ENCODE data around the gene AFF2.

Gene AFF2

GRCh38 chrX:148562846-148563245, 62.4 kb downstream of the AFF2 start:
- Histone ChIP-seq H3K9me3 (replicated peaks in 1 of 2; ENCODE audit: control insufficient read depth in 2 of 2, insufficient read depth in 1 of 2, low read depth in 1 of 2, low read length in 2 of 2) (no peaks in the 10 kb centered on the region), H3K4me2 (ENCODE audit: insufficient read depth, low read length, poor library complexity, severe bottlenecking) (no peak overlapping the region), H4K8ac (ENCODE audit: low read depth, low read length) (no peak overlapping the region), H2BK120ac (ENCODE audit: low read depth, low read length) (no peak overlapping the region), H3K27ac (replicated peaks; ENCODE audit: low read length) (no peak overlapping the region), H2BK12ac (ENCODE audit: low read length) (no peak overlapping the region), H3K27me3 (ENCODE audit: control insufficient read depth in 3 of 3, insufficient read depth in 3 of 3, low read depth in 1 of 3, low read length in 3 of 3) (no peaks in the 10 kb centered on the region), H3K9ac (ENCODE audit: low read depth, low read length, poor library complexity) (no peak overlapping the region), H3K79me1 (ENCODE audit: low read depth, low read length) (no peaks in the 10 kb centered on the region), H2AFZ (ENCODE audit: low read length) (no peak overlapping the region), H3K4me3 (ENCODE audit: low read length in 2 of 2) (no peak overlapping the region), H3K4me1 (ENCODE audit: control insufficient read depth in 2 of 2, insufficient read depth in 1 of 2, low read depth in 1 of 2, low read length in 2 of 2) (no peaks in the 10 kb centered on the region), H2BK15ac (ENCODE audit: low read length) (no peak overlapping the region), H3K36me3 (replicated peaks in 1 of 2; ENCODE audit: control insufficient read depth in 2 of 2, insufficient read depth in 2 of 2, low read length in 2 of 2) (no peaks in the 10 kb centered on the region), H2BK5ac (ENCODE audit: low read length) (no peak overlapping the region), H4K91ac (ENCODE audit: low read depth, low read length, poor library complexity) (no peak overlapping the region), H3K14ac (ENCODE audit: low read length) (no peak overlapping the region), H3K18ac (ENCODE audit: low read length) (no peak overlapping the region), H2AK5ac (ENCODE audit: low read depth, low read length) (no peak overlapping the region), H3K4ac (ENCODE audit: low read length) (no peak overlapping the region), H3K23ac (ENCODE audit: low read depth, low read length, poor library complexity) (no peak overlapping the region)
- no peak for DNase-seq (ENCODE audit: low spot score)
- WGBS, 2 donors (ENCODE audit: extremely low coverage in 2 of 2, insufficient read length in 2 of 2, insufficient replicate concordance in 1 of 2): no CpG with 5 or more reads among the region's 3 CpGs

DNA sequence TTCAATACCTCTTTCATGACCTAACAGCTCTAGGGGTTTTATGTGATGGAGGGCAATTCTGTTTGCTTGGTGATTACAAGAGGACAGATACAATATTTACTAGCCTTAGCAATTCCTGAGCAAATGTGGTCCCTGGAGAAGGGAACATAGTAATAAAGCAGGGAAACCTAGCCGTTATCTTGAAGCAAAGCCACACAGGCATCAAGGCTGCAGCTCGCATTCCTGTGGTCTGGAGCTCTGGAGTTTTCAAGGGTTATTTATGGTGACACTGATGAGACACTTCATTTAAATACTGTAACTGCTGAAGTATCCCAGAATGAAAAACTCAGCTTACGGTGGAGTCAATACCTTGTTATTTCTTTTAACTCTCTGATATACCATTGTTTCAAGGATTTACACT, 66.8 kb downstream of the AFF2 start:
- no peaks in the 10 kb centered on the region for H3K4me1 ChIP-seq (ENCODE audit: control insufficient read depth in 2 of 2, insufficient read depth in 1 of 2, low read depth in 1 of 2, low read length in 2 of 2)
- no peak overlapping the region for H2BK12ac ChIP-seq (ENCODE audit: low read length)
- no peak overlapping the region for H3K4me2 ChIP-seq (ENCODE audit: insufficient read depth, low read length, poor library complexity, severe bottlenecking)
- H2BK5ac ChIP-seq (ENCODE audit: low read length): no peak overlapping the region
- no peak overlapping the region for H2AK5ac ChIP-seq (ENCODE audit: low read depth, low read length)
- no peaks in the 10 kb centered on the region for H3K36me3 ChIP-seq (replicated peaks in 1 of 2; ENCODE audit: control insufficient read depth in 2 of 2, insufficient read depth in 2 of 2, low read length in 2 of 2)
- no peak overlapping the region for H2AFZ ChIP-seq (ENCODE audit: low read length)
- H3K4me3 ChIP-seq (ENCODE audit: low read length in 2 of 2): no peak overlapping the region
- no peak overlapping the region for H3K27ac ChIP-seq (replicated peaks; ENCODE audit: low read length)
- no peak overlapping the region for H2BK120ac ChIP-seq (ENCODE audit: low read depth, low read length)
- DNase-seq (ENCODE audit: low spot score): no peak
- H3K14ac ChIP-seq (ENCODE audit: low read length): no peak overlapping the region
- H3K27me3 ChIP-seq (ENCODE audit: control insufficient read depth in 3 of 3, insufficient read depth in 3 of 3, low read depth in 1 of 3, low read length in 3 of 3): no peaks in the 10 kb centered on the region
- H4K8ac ChIP-seq (ENCODE audit: low read depth, low read length): no peak overlapping the region
- H3K4ac ChIP-seq (ENCODE audit: low read length): no peak overlapping the region
- H3K23ac ChIP-seq (ENCODE audit: low read depth, low read length, poor library complexity): no peak overlapping the region
- H4K91ac ChIP-seq (ENCODE audit: low read depth, low read length, poor library complexity): no peak overlapping the region
- no peak overlapping the region for H2BK15ac ChIP-seq (ENCODE audit: low read length)
- no peaks in the 10 kb centered on the region for H3K9me3 ChIP-seq (replicated peaks in 1 of 2; ENCODE audit: control insufficient read depth in 2 of 2, insufficient read depth in 1 of 2, low read depth in 1 of 2, low read length in 2 of 2)
- no peak overlapping the region for H3K9ac ChIP-seq (ENCODE audit: low read depth, low read length, poor library complexity)
- WGBS, 2 donors (ENCODE audit: extremely low coverage in 2 of 2, insufficient read length in 2 of 2, insufficient replicate concordance in 1 of 2): no CpG with 5 or more reads among the region's 3 CpGs
- H3K79me1 ChIP-seq (ENCODE audit: low read depth, low read length): no peaks in the 10 kb centered on the region
- no peak overlapping the region for H3K18ac ChIP-seq (ENCODE audit: low read length)

DNA sequence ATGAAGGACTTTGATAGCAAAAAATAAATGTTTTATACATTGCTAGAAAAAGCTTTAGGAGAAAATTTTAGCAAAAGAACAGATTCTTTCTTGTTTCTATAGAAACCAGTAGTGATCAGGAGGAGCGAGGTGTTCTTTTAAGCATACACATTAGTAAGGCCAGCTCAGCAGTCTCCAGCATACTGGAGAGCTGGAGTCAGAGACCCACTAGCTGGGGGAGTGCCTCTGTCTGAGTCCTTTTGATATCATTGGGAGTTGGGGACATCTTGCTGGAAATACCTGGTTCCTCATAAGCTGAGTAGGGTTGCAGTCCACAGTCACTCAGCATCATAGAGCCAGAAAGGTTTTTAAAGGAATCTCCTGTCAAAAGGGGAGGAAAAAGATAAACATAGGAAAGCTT, 67.4 kb downstream of the AFF2 start:
- no peak overlapping the region for H3K27ac ChIP-seq (replicated peaks; ENCODE audit: low read length)
- DNase-seq (ENCODE audit: low spot score): no peak

GRCh38 chrX:148568763-148569162, 68.3 kb downstream of the AFF2 start:
- no peaks in the 10 kb centered on the region for H3K4me1 ChIP-seq (ENCODE audit: control insufficient read depth in 2 of 2, insufficient read depth in 1 of 2, low read depth in 1 of 2, low read length in 2 of 2)
- H3K4me2 ChIP-seq (ENCODE audit: insufficient read depth, low read length, poor library complexity, severe bottlenecking): no peak overlapping the region
- H3K23ac ChIP-seq (ENCODE audit: low read depth, low read length, poor library complexity): no peak overlapping the region
- H2AFZ ChIP-seq (ENCODE audit: low read length): no peak overlapping the region
- no peak overlapping the region for H2BK15ac ChIP-seq (ENCODE audit: low read length)
- no peaks in the 10 kb centered on the region for H3K27me3 ChIP-seq (ENCODE audit: control insufficient read depth in 3 of 3, insufficient read depth in 3 of 3, low read depth in 1 of 3, low read length in 3 of 3)
- no CpG with 5 or more reads among the region's 2 CpGs for WGBS, 2 donors (ENCODE audit: extremely low coverage in 2 of 2, insufficient read length in 2 of 2, insufficient replicate concordance in 1 of 2)
- H3K4ac ChIP-seq (ENCODE audit: low read length): no peak overlapping the region
- H3K27ac ChIP-seq (replicated peaks; ENCODE audit: low read length): no peak overlapping the region
- H3K36me3 ChIP-seq (replicated peaks in 1 of 2; ENCODE audit: control insufficient read depth in 2 of 2, insufficient read depth in 2 of 2, low read length in 2 of 2): no peaks in the 10 kb centered on the region
- H3K9ac ChIP-seq (ENCODE audit: low read depth, low read length, poor library complexity): no peak overlapping the region
- H2BK120ac ChIP-seq (ENCODE audit: low read depth, low read length): no peak overlapping the region
- no peaks in the 10 kb centered on the region for H3K79me1 ChIP-seq (ENCODE audit: low read depth, low read length)
- no peak overlapping the region for H2AK5ac ChIP-seq (ENCODE audit: low read depth, low read length)
- no peak overlapping the region for H2BK12ac ChIP-seq (ENCODE audit: low read length)
- H3K14ac ChIP-seq (ENCODE audit: low read length): no peak overlapping the region
- no peaks in the 10 kb centered on the region for H3K9me3 ChIP-seq (replicated peaks in 1 of 2; ENCODE audit: control insufficient read depth in 2 of 2, insufficient read depth in 1 of 2, low read depth in 1 of 2, low read length in 2 of 2)
- no peak for DNase-seq (ENCODE audit: low spot score)
- H4K8ac ChIP-seq (ENCODE audit: low read depth, low read length): no peak overlapping the region
- no peak overlapping the region for H2BK5ac ChIP-seq (ENCODE audit: low read length)
- no peak overlapping the region for H4K91ac ChIP-seq (ENCODE audit: low read depth, low read length, poor library complexity)
- H3K4me3 ChIP-seq (ENCODE audit: low read length in 2 of 2): no peak overlapping the region
- H3K18ac ChIP-seq (ENCODE audit: low read length): no peak overlapping the region

More for the DNA sequence above, 67.4 kb downstream of the AFF2 start:
- Histone ChIP-seq H3K79me1 (ENCODE audit: low read depth, low read length) (no peaks in the 10 kb centered on the region), H3K9ac (ENCODE audit: low read depth, low read length, poor library complexity) (no peak overlapping the region), H3K23ac (ENCODE audit: low read depth, low read length, poor library complexity) (no peak overlapping the region), H3K18ac (ENCODE audit: low read length) (no peak overlapping the region), H3K36me3 (replicated peaks in 1 of 2; ENCODE audit: control insufficient read depth in 2 of 2, insufficient read depth in 2 of 2, low read length in 2 of 2) (no peaks in the 10 kb centered on the region), H2AFZ (ENCODE audit: low read length) (no peak overlapping the region), H2BK5ac (ENCODE audit: low read length) (no peak overlapping the region), H2AK5ac (ENCODE audit: low read depth, low read length) (no peak overlapping the region), H3K4ac (ENCODE audit: low read length) (no peak overlapping the region), H2BK15ac (ENCODE audit: low read length) (no peak overlapping the region), H4K8ac (ENCODE audit: low read depth, low read length) (no peak overlapping the region), H3K9me3 (replicated peaks in 1 of 2; ENCODE audit: control insufficient read depth in 2 of 2, insufficient read depth in 1 of 2, low read depth in 1 of 2, low read length in 2 of 2) (no peaks in the 10 kb centered on the region), H2BK120ac (ENCODE audit: low read depth, low read length) (no peak overlapping the region), H3K4me1 (ENCODE audit: control insufficient read depth in 2 of 2, insufficient read depth in 1 of 2, low read depth in 1 of 2, low read length in 2 of 2) (no peaks in the 10 kb centered on the region), H3K4me3 (ENCODE audit: low read length in 2 of 2) (no peak overlapping the region), H4K91ac (ENCODE audit: low read depth, low read length, poor library complexity) (no peak overlapping the region), H2BK12ac (ENCODE audit: low read length) (no peak overlapping the region), H3K4me2 (ENCODE audit: insufficient read depth, low read length, poor library complexity, severe bottlenecking) (no peak overlapping the region), H3K14ac (ENCODE audit: low read length) (no peak overlapping the region), H3K27me3 (ENCODE audit: control insufficient read depth in 3 of 3, insufficient read depth in 3 of 3, low read depth in 1 of 3, low read length in 3 of 3) (no peaks in the 10 kb centered on the region)
- no CpG with 5 or more reads among the region's 1 CpG for WGBS, 2 donors (ENCODE audit: extremely low coverage in 2 of 2, insufficient read length in 2 of 2, insufficient replicate concordance in 1 of 2)

Measured in neuronal stem cell (in vitro differentiated cells).